ENCODE results near the gene LACRT.

The LACRT gene

GRCh38 chr12:54584128-54584527 is 50.6 kb downstream of the LACRT start:
- no peak for DNase-seq (ENCODE audit: extremely low read depth, low read depth)

GRCh38 chr12:54583726-54584125 is 51.0 kb downstream of the LACRT start:
- DNase-seq (ENCODE audit: extremely low read depth, low read depth): no peak
- no peak for TF ChIP-seq CTCF (IDR thresholded peaks at IDR 0.05; ENCODE audit: low read depth, low read length)

More at GRCh38 chr12:54584128-54584527, 50.6 kb downstream of the LACRT start:
- TF ChIP-seq CTCF (IDR thresholded peaks at IDR 0.05; ENCODE audit: low read depth, low read length): no peak

GRCh38 chr12:54581412-54581811 is 53.3 kb downstream of the LACRT start:
- TF ChIP-seq CTCF (IDR thresholded peaks at IDR 0.05; ENCODE audit: low read depth, low read length): no peak
- no peak for DNase-seq (ENCODE audit: extremely low read depth, low read depth)

All from AG09319 (cell line).